Mammary epithelial cell (primary cell): ENCODE data around the gene TEAD1.

ENCODE experiments used
- CTCF ChIP-seq, 2 donors: IDR thresholded peaks in 1 of 2; conservative IDR thresholded peaks in 1 of 2; 2 replicates each; pipeline ENCODE4 v1.5.1; 2011 to 2012; ENCODE audit warnings: inconsistent platforms in 2 of 2, low read length in 2 of 2, mild to moderate bottlenecking in 2 of 2, control low read depth in 1 of 2, low read depth in 1 of 2; ENCODE audit not compliant: insufficient read depth in 1 of 2; ENCODE audit errors: extremely low read depth in 1 of 2
- EZH2 ChIP-seq: IDR thresholded peaks from 2 replicates; pipeline ENCODE4 v1.6.1; 2012; ENCODE audit warnings: low read length, inconsistent platforms, borderline replicate concordance

DNA sequence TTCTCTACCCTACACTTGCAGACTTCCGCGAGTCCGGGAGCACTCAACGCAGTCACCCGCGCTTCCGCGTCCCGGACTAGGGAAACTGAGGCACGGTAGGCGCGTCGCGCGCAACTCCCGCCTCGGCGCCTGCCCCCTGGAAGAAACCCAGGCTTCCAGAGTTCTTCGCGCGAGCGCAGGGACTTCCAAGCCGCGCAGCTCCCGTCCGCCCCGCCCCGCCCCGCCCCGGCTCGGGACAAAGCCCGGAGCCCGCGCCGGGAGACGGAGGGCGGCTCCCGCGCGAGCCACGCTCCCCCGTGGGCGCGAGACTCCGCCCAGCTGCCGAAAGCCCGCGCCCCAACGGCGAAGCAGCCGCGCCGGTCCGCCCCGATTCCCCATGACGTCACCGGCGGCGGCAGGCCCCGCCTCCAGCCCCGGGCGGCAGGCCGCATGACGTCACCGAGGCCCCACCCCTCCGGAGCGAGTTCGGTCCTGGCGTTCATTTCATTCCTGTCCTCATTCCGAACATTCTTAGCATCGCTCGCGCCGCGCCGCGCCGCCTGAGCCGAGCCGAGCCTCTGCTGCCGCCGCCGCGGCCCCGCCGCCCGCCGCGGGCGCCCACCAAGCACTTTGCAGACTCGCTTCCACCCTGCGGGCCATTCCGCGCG lies at the start of gene TEAD1:
- TF ChIP-seq CTCF (conservative IDR thresholded peaks at IDR 0.05 in 1 of 2, IDR thresholded peaks at IDR 0.05 in 1 of 2; ENCODE audit: extremely low read depth in 1 of 2, insufficient read depth in 1 of 2, low read depth in 1 of 2, low read length in 2 of 2) (no peak), EZH2 (no peak)
